ENCODE data around the gene DGKQ.
"Not testable (repeated sequence)": the region's sequence is repeated elsewhere in the genome, so short reads cannot be mapped to it uniquely, and the experiment has no call there.

Gene DGKQ

DNA sequence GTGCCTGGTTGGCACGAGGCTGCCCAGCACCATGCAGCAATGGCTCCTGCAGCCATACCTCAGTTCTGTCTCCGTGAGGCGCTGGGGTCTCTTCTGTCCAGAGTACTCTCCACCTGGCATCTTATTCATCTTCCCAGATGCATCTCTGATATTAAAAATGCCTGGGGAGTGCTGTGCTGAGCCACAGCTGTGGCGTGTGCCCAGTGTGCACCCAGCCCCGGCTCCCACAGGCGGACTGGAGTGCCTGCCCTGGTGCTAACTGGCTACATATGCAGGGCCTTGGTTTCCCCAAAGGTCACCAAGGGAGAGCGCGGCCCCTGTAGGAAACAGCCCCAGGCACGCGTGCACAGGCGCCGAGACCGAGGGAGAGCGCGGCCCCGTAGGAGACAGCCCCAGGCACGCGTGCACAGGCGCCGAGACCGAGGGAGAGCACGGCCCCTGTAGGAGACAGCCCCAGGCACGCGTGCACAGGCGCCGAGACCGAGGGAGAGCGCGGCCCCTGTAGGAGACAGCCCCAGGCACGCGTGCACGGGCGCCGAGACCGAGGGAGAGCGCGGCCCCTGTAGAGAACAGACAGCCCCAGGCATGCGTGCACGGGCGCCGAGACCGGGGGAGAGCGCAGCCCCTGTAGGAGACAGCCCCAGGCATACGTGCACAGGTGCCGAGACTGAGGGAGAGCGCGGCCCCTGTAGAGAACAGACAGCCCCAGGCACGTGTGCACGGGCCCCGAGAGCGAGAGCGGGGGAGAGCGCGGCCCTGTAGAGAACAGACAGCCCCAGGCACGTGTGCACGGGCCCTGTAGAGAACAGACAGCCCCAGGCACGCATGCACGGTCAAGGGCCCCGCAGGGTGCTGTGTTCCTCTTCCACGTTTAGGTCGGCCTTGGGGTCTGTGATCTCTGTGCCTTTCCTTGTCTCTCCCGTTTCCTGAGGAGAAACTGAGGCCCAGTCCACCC, 26.6 kb downstream of the DGKQ start:
- H2AK5ac ChIP-seq (ENCODE audit: low read length) = no peak overlapping the region
- DNase-seq = no peak
- H3K9ac ChIP-seq (ENCODE audit: low read length) = no peak overlapping the region
- no peak overlapping the region for H3K27ac ChIP-seq (ENCODE audit: low read depth, low read length)
- no peak overlapping the region for H3K56ac ChIP-seq (ENCODE audit: low read length)
- no peak overlapping the region for H3K4me3 ChIP-seq (ENCODE audit: low read length)
- H4K5ac ChIP-seq (ENCODE audit: low read length) = no peak overlapping the region
- no peak overlapping the region for H3K23ac ChIP-seq (ENCODE audit: low read length)
- no peak overlapping the region for H4K8ac ChIP-seq (ENCODE audit: low read depth, low read length)
- H2BK15ac ChIP-seq (replicated peaks; ENCODE audit: low read depth) = no peak overlapping the region
- H3K18ac ChIP-seq (ENCODE audit: low read length) = no peak overlapping the region
- peaks cover 5% of the 10 kb centered on the region for H3K4me1 ChIP-seq (ENCODE audit: control insufficient read depth, low read depth, low read length)
- no peaks in the 10 kb centered on the region for H3K79me1 ChIP-seq (ENCODE audit: low read length)
- H3K79me2 ChIP-seq (ENCODE audit: control insufficient read depth, insufficient read depth, low read length) = no peaks in the 10 kb centered on the region
- H3K4me2 ChIP-seq (ENCODE audit: low read length) = no peak overlapping the region
- WGBS (ENCODE audit: extremely low coverage, insufficient coverage, low lambda C conversion rate) = no CpG with 5 or more reads among the region's 62 CpGs
- H2BK120ac ChIP-seq (ENCODE audit: low read depth, low read length) = no peak overlapping the region
- H2BK5ac ChIP-seq (ENCODE audit: low read length) = no peak overlapping the region
- H3K27me3 ChIP-seq (ENCODE audit: insufficient read depth, low read length, poor library complexity) = peaks cover 2% of the 10 kb centered on the region
- H3K36me3 ChIP-seq (ENCODE audit: control insufficient read depth, insufficient read depth, low read length) = no peaks in the 10 kb centered on the region
- no peak overlapping the region for H3K4ac ChIP-seq (ENCODE audit: low read depth, low read length)

GRCh38 chr4:946103-946450, 27.3 kb downstream of the DGKQ start:
- H4K8ac ChIP-seq (ENCODE audit: low read depth, low read length) = no peak overlapping the region
- H3K4me3 ChIP-seq (ENCODE audit: low read length) = no peak overlapping the region
- H3K4ac ChIP-seq (ENCODE audit: low read depth, low read length) = no peak overlapping the region

GRCh38 chr4:945274-946102, 27.9 kb downstream of the DGKQ start:
- Histone ChIP-seq H4K8ac (ENCODE audit: low read depth, low read length) (no peak overlapping the region), H4K5ac (ENCODE audit: low read length) (no peak overlapping the region), H3K27me3 (ENCODE audit: insufficient read depth, low read length, poor library complexity) (peaks cover 2% of the 10 kb centered on the region), H3K79me1 (ENCODE audit: low read length) (no peaks in the 10 kb centered on the region), H3K9ac (ENCODE audit: low read length) (peak overlapping the region; percentile 33), H3K4me3 (ENCODE audit: low read length) (no peak overlapping the region), H3K4ac (ENCODE audit: low read depth, low read length) (no peak overlapping the region), H3K18ac (ENCODE audit: low read length) (no peak overlapping the region), H3K79me2 (ENCODE audit: control insufficient read depth, insufficient read depth, low read length) (no peaks in the 10 kb centered on the region), H3K27ac (ENCODE audit: low read depth, low read length) (no peak overlapping the region), H3K23ac (ENCODE audit: low read length) (no peak overlapping the region), H2AK5ac (ENCODE audit: low read length) (no peak overlapping the region), H3K4me2 (ENCODE audit: low read length) (peak overlapping the region; percentile 5), H2BK15ac (replicated peaks; ENCODE audit: low read depth) (no peak overlapping the region), H3K4me1 (ENCODE audit: control insufficient read depth, low read depth, low read length) (peaks cover 5% of the 10 kb centered on the region), H3K56ac (ENCODE audit: low read length) (no peak overlapping the region), H2BK5ac (ENCODE audit: low read length) (no peak overlapping the region), H2BK120ac (ENCODE audit: low read depth, low read length) (no peak overlapping the region), H3K36me3 (ENCODE audit: control insufficient read depth, insufficient read depth, low read length) (no peaks in the 10 kb centered on the region)
- WGBS (ENCODE audit: extremely low coverage, insufficient coverage, low lambda C conversion rate) = no CpG with 5 or more reads among the region's 28 CpGs
- DNase-seq = peak; percentile 45

More at GRCh38 chr4:946103-946450, 27.3 kb downstream of the DGKQ start:
- Histone ChIP-seq H3K79me2 (ENCODE audit: control insufficient read depth, insufficient read depth, low read length) (no peaks in the 10 kb centered on the region), H3K36me3 (ENCODE audit: control insufficient read depth, insufficient read depth, low read length) (no peaks in the 10 kb centered on the region), H3K23ac (ENCODE audit: low read length) (no peak overlapping the region), H3K27me3 (ENCODE audit: insufficient read depth, low read length, poor library complexity) (peaks cover 2% of the 10 kb centered on the region), H3K27ac (ENCODE audit: low read depth, low read length) (no peak overlapping the region), H3K18ac (ENCODE audit: low read length) (no peak overlapping the region), H2BK5ac (ENCODE audit: low read length) (no peak overlapping the region), H4K5ac (ENCODE audit: low read length) (no peak overlapping the region), H3K56ac (ENCODE audit: low read length) (no peak overlapping the region), H2BK120ac (ENCODE audit: low read depth, low read length) (no peak overlapping the region), H3K79me1 (ENCODE audit: low read length) (no peaks in the 10 kb centered on the region), H3K4me2 (ENCODE audit: low read length) (no peak overlapping the region), H2BK15ac (replicated peaks; ENCODE audit: low read depth) (no peak overlapping the region), H3K4me1 (ENCODE audit: control insufficient read depth, low read depth, low read length) (peaks cover 5% of the 10 kb centered on the region), H2AK5ac (ENCODE audit: low read length) (no peak overlapping the region), H3K9ac (ENCODE audit: low read length) (no peak overlapping the region)
- no peak for DNase-seq
- no CpG with 5 or more reads among the region's 9 CpGs for WGBS (ENCODE audit: extremely low coverage, insufficient coverage, low lambda C conversion rate)

DNA sequence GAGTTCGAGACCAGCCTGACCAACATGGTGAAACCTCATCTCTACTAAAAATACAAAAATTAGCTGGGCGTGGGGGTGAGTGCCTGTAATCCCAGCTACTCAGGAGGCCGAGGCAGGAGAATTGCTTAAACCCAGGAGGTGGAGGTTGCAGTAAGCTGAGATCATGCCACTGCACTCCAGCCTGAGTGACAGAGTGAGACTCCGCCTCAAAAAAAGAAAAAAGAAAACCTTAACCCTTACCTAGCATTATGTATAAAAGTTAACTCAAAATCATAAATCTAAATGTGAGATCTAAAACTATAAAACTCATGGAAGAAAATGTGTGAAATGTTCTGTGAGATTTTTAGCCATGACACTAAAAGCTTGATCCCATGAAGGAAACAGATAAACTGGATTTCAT, 33.9 kb downstream of the DGKQ start:
- H3K9ac ChIP-seq (ENCODE audit: low read length); DNase-seq; H3K79me2 ChIP-seq (ENCODE audit: control insufficient read depth, insufficient read depth, low read length); H3K56ac ChIP-seq (ENCODE audit: low read length); H2AK5ac ChIP-seq (ENCODE audit: low read length); H3K4ac ChIP-seq (ENCODE audit: low read depth, low read length); H3K27me3 ChIP-seq (ENCODE audit: insufficient read depth, low read length, poor library complexity); H3K23ac ChIP-seq (ENCODE audit: low read length); H3K4me3 ChIP-seq (ENCODE audit: low read length); H4K8ac ChIP-seq (ENCODE audit: low read depth, low read length); H3K4me1 ChIP-seq (ENCODE audit: control insufficient read depth, low read depth, low read length); H3K36me3 ChIP-seq (ENCODE audit: control insufficient read depth, insufficient read depth, low read length); H2BK5ac ChIP-seq (ENCODE audit: low read length); H4K5ac ChIP-seq (ENCODE audit: low read length); H3K27ac ChIP-seq (ENCODE audit: low read depth, low read length); H3K4me2 ChIP-seq (ENCODE audit: low read length); H3K79me1 ChIP-seq (ENCODE audit: low read length); H2BK15ac ChIP-seq (replicated peaks; ENCODE audit: low read depth); H3K18ac ChIP-seq (ENCODE audit: low read length); H2BK120ac ChIP-seq (ENCODE audit: low read depth, low read length): not testable (repeated sequence)
- no CpG with 5 or more reads among the region's 4 CpGs for WGBS (ENCODE audit: extremely low coverage, insufficient coverage, low lambda C conversion rate)

DNA sequence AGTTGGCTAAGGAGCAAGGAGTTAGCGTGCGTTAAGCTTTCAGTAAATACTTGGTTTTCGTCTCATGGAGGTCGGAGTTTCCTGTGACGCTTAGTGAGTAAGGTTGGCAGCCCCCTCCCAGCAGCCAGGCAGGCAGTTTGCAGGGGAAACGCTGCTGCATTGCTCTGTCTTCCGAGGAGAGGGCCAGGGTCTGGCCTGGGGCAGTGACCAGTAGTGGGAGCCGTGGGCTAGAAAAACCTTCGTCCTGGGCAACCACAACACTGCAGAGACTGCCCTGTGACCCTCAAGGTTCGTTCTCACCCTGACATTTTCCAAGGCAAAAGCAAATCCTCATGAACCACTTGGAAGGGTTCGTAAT, 40.7 kb downstream of the DGKQ start:
- H4K5ac ChIP-seq (ENCODE audit: low read length) = no peak overlapping the region
- H3K27me3 ChIP-seq (ENCODE audit: insufficient read depth, low read length, poor library complexity) = no peaks in the 10 kb centered on the region
- peak overlapping the region; percentile 100 for H3K4me2 ChIP-seq (ENCODE audit: low read length)
- H3K4me1 ChIP-seq (ENCODE audit: control insufficient read depth, low read depth, low read length) = peaks cover 4% of the 10 kb centered on the region
- no peak for DNase-seq
- H3K23ac ChIP-seq (ENCODE audit: low read length) = peak overlapping the region; percentile 6
- no peaks in the 10 kb centered on the region for H3K36me3 ChIP-seq (ENCODE audit: control insufficient read depth, insufficient read depth, low read length)
- H2AK5ac ChIP-seq (ENCODE audit: low read length) = no peak overlapping the region
- H3K18ac ChIP-seq (ENCODE audit: low read length) = no peak overlapping the region
- H3K56ac ChIP-seq (ENCODE audit: low read length) = peak overlapping the region; percentile 97
- H2BK120ac ChIP-seq (ENCODE audit: low read depth, low read length) = no peak overlapping the region
- H3K4me3 ChIP-seq (ENCODE audit: low read length) = peak overlapping the region; percentile 76
- H3K9ac ChIP-seq (ENCODE audit: low read length) = peak overlapping the region; percentile 93
- H3K79me2 ChIP-seq (ENCODE audit: control insufficient read depth, insufficient read depth, low read length) = peaks cover 22% of the 10 kb centered on the region
- no peak overlapping the region for H3K4ac ChIP-seq (ENCODE audit: low read depth, low read length)
- peaks cover 12% of the 10 kb centered on the region for H3K79me1 ChIP-seq (ENCODE audit: low read length)
- H4K8ac ChIP-seq (ENCODE audit: low read depth, low read length) = no peak overlapping the region
- no peak overlapping the region for H3K27ac ChIP-seq (ENCODE audit: low read depth, low read length)
- no peak overlapping the region for H2BK5ac ChIP-seq (ENCODE audit: low read length)
- no peak overlapping the region for H2BK15ac ChIP-seq (replicated peaks; ENCODE audit: low read depth)
- no CpG with 5 or more reads among the region's 11 CpGs for WGBS (ENCODE audit: extremely low coverage, insufficient coverage, low lambda C conversion rate)

Data from mesendoderm (in vitro differentiated cells).